Neuronal stem cell (in vitro differentiated cells): ENCODE data around the gene KRT3.
"Not testable (repeated sequence)": the region's sequence is repeated elsewhere in the genome, so short reads cannot be mapped to it uniquely, and the experiment has no call there.

Experiments used
- DNase-seq: peaks from one replicate; pipeline ENCODE4 v3.0.0-alpha.2; 2013; ENCODE audit warnings: low spot score
- H2AFZ ChIP-seq: one replicate; pipeline ENCODE4 v1.6.1; 2013; ENCODE audit warnings: mild to moderate bottlenecking, low read length, inconsistent platforms
- H2AK5ac ChIP-seq: 2 replicates; pipeline ENCODE4 v1.6.1; 2013; ENCODE audit warnings: low read depth, mild to moderate bottlenecking, inconsistent platforms, low read length, moderate library complexity, mixed read lengths
- H2BK120ac ChIP-seq: 2 replicates; pipeline ENCODE4 v1.6.1; 2013; ENCODE audit warnings: low read depth, mild to moderate bottlenecking, inconsistent platforms, low read length, moderate library complexity, mixed read lengths
- H2BK12ac ChIP-seq: one replicate; pipeline ENCODE4 v1.6.1; 2013; ENCODE audit warnings: low read length, inconsistent platforms
- H2BK15ac ChIP-seq: 2 replicates; pipeline ENCODE4 v1.6.1; 2013; ENCODE audit warnings: mild to moderate bottlenecking, low read length, inconsistent platforms, mixed read lengths
- H2BK5ac ChIP-seq: one replicate; pipeline ENCODE4 v1.6.1; 2013; ENCODE audit warnings: inconsistent platforms, mild to moderate bottlenecking, low read length, moderate library complexity
- H3K14ac ChIP-seq: one replicate; pipeline ENCODE4 v1.6.1; 2013; ENCODE audit warnings: low read length, inconsistent platforms
- H3K18ac ChIP-seq: 2 replicates; pipeline ENCODE4 v1.6.1; 2013; ENCODE audit warnings: low read length, inconsistent platforms
- H3K23ac ChIP-seq: 2 replicates; pipeline ENCODE4 v1.6.1; 2013; ENCODE audit warnings: low read depth, mild to moderate bottlenecking, mixed read lengths, low read length, inconsistent platforms; ENCODE audit not compliant: poor library complexity
- H3K27ac ChIP-seq: replicated peaks from 3 replicates; pipeline ENCODE4 v1.5.1; 2013; ENCODE audit warnings: low read length, inconsistent platforms
- H3K27me3 ChIP-seq, 3 experiments: 2 replicates each; pipeline ENCODE4 v1.6.1; 2013; ENCODE audit warnings: low read length in 3 of 3, mild to moderate bottlenecking in 2 of 3, inconsistent platforms in 1 of 3, low read depth in 1 of 3, mixed read lengths in 1 of 3, moderate library complexity in 1 of 3; ENCODE audit not compliant: control insufficient read depth in 3 of 3, insufficient read depth in 3 of 3
- H3K36me3 ChIP-seq, 2 donors: replicated peaks in 1 of 2; 2 replicates each; pipeline ENCODE4 v1.6.1; 2013; ENCODE audit warnings: low read length in 2 of 2; ENCODE audit not compliant: control insufficient read depth in 2 of 2, insufficient read depth in 2 of 2
- H3K4ac ChIP-seq: 2 replicates; pipeline ENCODE4 v1.6.1; 2013; ENCODE audit warnings: inconsistent platforms, mild to moderate bottlenecking, low read length, moderate library complexity
- H3K4me1 ChIP-seq, 2 donors: 1 replicate in 1 of 2; 2 replicates in 1 of 2; pipeline ENCODE4 v1.6.1; 2013; ENCODE audit warnings: low read length in 2 of 2, low read depth in 1 of 2; ENCODE audit not compliant: control insufficient read depth in 2 of 2, insufficient read depth in 1 of 2
- H3K4me2 ChIP-seq: one replicate; pipeline ENCODE4 v1.6.1; 2013; ENCODE audit warnings: mild to moderate bottlenecking, low read length, inconsistent platforms; ENCODE audit not compliant: insufficient read depth, poor library complexity, severe bottlenecking
- H3K4me3 ChIP-seq, 2 donors: 2 replicates each; pipeline ENCODE4 v1.5.1; 2013; ENCODE audit warnings: low read length in 2 of 2, mild to moderate bottlenecking in 2 of 2, inconsistent platforms in 1 of 2, moderate library complexity in 1 of 2
- H3K79me1 ChIP-seq: one replicate; pipeline ENCODE4 v1.6.1; 2013; ENCODE audit warnings: low read depth, mild to moderate bottlenecking, inconsistent platforms, low read length, moderate library complexity
- H3K9ac ChIP-seq: one replicate; pipeline ENCODE4 v1.6.1; 2013; ENCODE audit warnings: mild to moderate bottlenecking, low read depth, low read length, inconsistent platforms; ENCODE audit not compliant: poor library complexity
- H3K9me3 ChIP-seq, 2 donors: replicated peaks in 1 of 2; 2 replicates each; pipeline versions ENCODE3 to v1.6.1; 2013; ENCODE audit warnings: low read length in 2 of 2, mild to moderate bottlenecking in 2 of 2, inconsistent platforms in 1 of 2, low read depth in 1 of 2, mixed read lengths in 1 of 2, moderate library complexity in 1 of 2; ENCODE audit not compliant: control insufficient read depth in 2 of 2, insufficient read depth in 1 of 2
- H4K8ac ChIP-seq: one replicate; pipeline ENCODE4 v1.6.1; 2013; ENCODE audit warnings: low read depth, mild to moderate bottlenecking, inconsistent platforms, low read length, moderate library complexity
- H4K91ac ChIP-seq: one replicate; pipeline ENCODE4 v1.6.1; 2013; ENCODE audit warnings: low read length, low read depth, mild to moderate bottlenecking, inconsistent platforms; ENCODE audit not compliant: poor library complexity
- WGBS, 2 donors: extraction: QIAGEN DNeasy Blood & Tissue Kit; methylation state at CpG; one replicate each; pipeline ENCODE4 v1.1.7; 2013; ENCODE audit warnings: missing lambda C conversion rate in 2 of 2, mixed read lengths in 1 of 2; ENCODE audit not compliant: insufficient read length in 2 of 2, insufficient replicate concordance in 1 of 2; ENCODE audit errors: extremely low coverage in 2 of 2; 5-methylcytosine and 5-hydroxymethylcytosine counted together

KRT3 gene

GRCh38 chr12:52752516-52752915 lies 43.4 kb downstream of the KRT3 start:
- Histone ChIP-seq H3K23ac (no peak overlapping the region), H2AFZ (no peak overlapping the region), H3K27ac (no peak overlapping the region), H3K4me1 (no peaks in the 10 kb centered on the region), H3K4me3 (no peak overlapping the region), H4K91ac (no peak overlapping the region), H3K36me3 (no peaks in the 10 kb centered on the region), H3K79me1 (no peaks in the 10 kb centered on the region), H4K8ac (no peak overlapping the region), H3K4me2 (no peak overlapping the region), H3K9ac (no peak overlapping the region), H2BK120ac (no peak overlapping the region), H2BK12ac (no peak overlapping the region), H3K14ac (no peak overlapping the region), H2BK5ac (no peak overlapping the region), H3K9me3 (peaks cover 0 to 2% of the 10 kb centered on the region in 2 donors), H2AK5ac (no peak overlapping the region), H3K4ac (no peak overlapping the region), H3K18ac (no peak overlapping the region), H2BK15ac (no peak overlapping the region), H3K27me3 (no peaks in the 10 kb centered on the region)
- no peak for DNase-seq
- WGBS, 2 donors, result no CpG with 5 or more reads among the region's 2 CpGs

- DNase-seq, result no peak
- H2BK12ac ChIP-seq, result no peak overlapping the region
- no peak overlapping the region for H3K27ac ChIP-seq
- H3K9me3 ChIP-seq, result peaks cover 0 to 2% of the 10 kb centered on the region in 2 donors
- H3K4me1 ChIP-seq, result no peaks in the 10 kb centered on the region
- no peak overlapping the region for H3K14ac ChIP-seq
- no peak overlapping the region for H3K4me3 ChIP-seq
- H3K4me2 ChIP-seq, result no peak overlapping the region
- no peaks in the 10 kb centered on the region for H3K79me1 ChIP-seq
- H2AK5ac ChIP-seq, result no peak overlapping the region
- H3K23ac ChIP-seq, result no peak overlapping the region
- H2BK120ac ChIP-seq, result no peak overlapping the region
- H4K91ac ChIP-seq, result no peak overlapping the region
- H3K27me3 ChIP-seq, result no peaks in the 10 kb centered on the region
- H2BK5ac ChIP-seq, result no peak overlapping the region
- no peak overlapping the region for H3K4ac ChIP-seq
- no peak overlapping the region for H2BK15ac ChIP-seq
- H2AFZ ChIP-seq, result no peak overlapping the region
- no peak overlapping the region for H3K18ac ChIP-seq
- H3K9ac ChIP-seq, result no peak overlapping the region
- H4K8ac ChIP-seq, result no peak overlapping the region
- H3K36me3 ChIP-seq, result no peaks in the 10 kb centered on the region
Measured at GRCh38 chr12:52751795-52752194, 44.1 kb downstream of the KRT3 start.

GRCh38 chr12:52750532-52750931 lies 45.4 kb downstream of the KRT3 start:
- no CpG with 5 or more reads among the region's 3 CpGs for WGBS, 2 donors
- H2AK5ac ChIP-seq, result not testable (repeated sequence)

GRCh38 chr12:52749827-52750226 lies 46.1 kb downstream of the KRT3 start:
- H2BK15ac ChIP-seq, result no peak overlapping the region

More at GRCh38 chr12:52750532-52750931, 45.4 kb downstream of the KRT3 start:
- not testable (repeated sequence) for H3K9me3 ChIP-seq, H3K4me2 ChIP-seq, H2BK12ac ChIP-seq, H3K4me1 ChIP-seq, H3K36me3 ChIP-seq, H2BK120ac ChIP-seq, H4K8ac ChIP-seq, H3K27me3 ChIP-seq, H3K18ac ChIP-seq, H3K9ac ChIP-seq, H3K4me3 ChIP-seq, H4K91ac ChIP-seq, H3K4ac ChIP-seq, H3K79me1 ChIP-seq, H2AFZ ChIP-seq, H3K14ac ChIP-seq, H2BK15ac ChIP-seq, H3K23ac ChIP-seq, DNase-seq, H2BK5ac ChIP-seq, H3K27ac ChIP-seq

More at GRCh38 chr12:52749827-52750226, 46.1 kb downstream of the KRT3 start:
- H2BK120ac ChIP-seq, result no peak overlapping the region
- no peaks in the 10 kb centered on the region for H3K27me3 ChIP-seq
- no peak overlapping the region for H4K91ac ChIP-seq
- no CpG with 5 or more reads among the region's 3 CpGs for WGBS, 2 donors
- no peak for DNase-seq
- H2AFZ ChIP-seq, result no peak overlapping the region
- H3K4me1 ChIP-seq, result no peaks in the 10 kb centered on the region
- H3K27ac ChIP-seq, result no peak overlapping the region
- no peak overlapping the region for H2AK5ac ChIP-seq
- H3K4me3 ChIP-seq, result no peak overlapping the region
- peaks cover 0 to 2% of the 10 kb centered on the region in 2 donors for H3K9me3 ChIP-seq
- no peaks in the 10 kb centered on the region for H3K36me3 ChIP-seq
- H3K79me1 ChIP-seq, result no peaks in the 10 kb centered on the region
- no peak overlapping the region for H3K4me2 ChIP-seq
- H4K8ac ChIP-seq, result no peak overlapping the region
- H3K9ac ChIP-seq, result no peak overlapping the region
- no peak overlapping the region for H2BK5ac ChIP-seq
- H3K4ac ChIP-seq, result no peak overlapping the region
- H2BK12ac ChIP-seq, result no peak overlapping the region
- H3K18ac ChIP-seq, result no peak overlapping the region
- H3K14ac ChIP-seq, result no peak overlapping the region
- no peak overlapping the region for H3K23ac ChIP-seq
